ENCODE measurements around the gene THY1.
A peak's percentile ranks its signal among the peaks of the same experiment; 100 is the strongest.

THY1 gene

DNA sequence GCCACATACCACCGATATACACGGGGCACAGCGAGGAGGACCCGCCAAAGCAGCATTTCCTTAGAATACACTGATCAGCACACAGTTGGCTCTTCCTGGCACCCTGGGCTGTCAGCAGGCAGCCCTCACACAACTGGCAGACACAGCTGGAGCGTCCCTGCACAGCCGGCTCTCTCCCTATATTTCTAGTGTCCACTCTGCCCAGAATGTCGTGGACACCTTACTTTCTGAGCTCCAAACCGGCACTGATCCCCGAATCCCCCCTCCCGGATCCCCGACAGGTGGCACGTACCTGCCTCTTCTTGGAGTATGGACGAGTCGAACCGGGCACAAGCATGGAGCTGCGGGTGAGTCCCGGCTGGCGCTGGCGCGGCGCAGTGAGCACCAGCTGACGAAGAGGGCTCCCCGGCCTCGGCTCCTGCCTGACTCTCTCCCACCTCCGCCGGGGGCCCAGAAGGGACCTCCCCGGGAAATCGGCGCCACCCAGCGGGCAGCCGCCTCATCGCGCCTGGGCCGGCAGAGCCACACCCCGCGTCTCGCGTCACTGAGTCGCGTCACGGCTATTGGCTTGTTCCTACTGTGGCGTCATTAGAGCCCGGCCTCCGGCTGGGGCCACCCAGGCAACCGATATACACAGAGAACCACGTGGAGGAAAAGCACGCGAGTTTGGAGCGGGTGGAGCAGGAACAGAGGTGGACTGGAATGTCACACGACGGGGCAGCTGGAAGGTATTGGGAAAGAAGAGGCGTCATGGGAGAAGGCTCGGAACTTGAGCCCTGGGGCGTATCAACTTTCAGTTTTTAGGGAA, 41.6 kb downstream of the THY1 start, which contains the start of gene USP2:
TSS of gene USP2 (minus strand) at position 510 of the 808 bp plus-strand sequence. CDS start 8,210 bp downstream, outside the sequence.
- DNase-seq: peak; percentile 88 to 93

DNA sequence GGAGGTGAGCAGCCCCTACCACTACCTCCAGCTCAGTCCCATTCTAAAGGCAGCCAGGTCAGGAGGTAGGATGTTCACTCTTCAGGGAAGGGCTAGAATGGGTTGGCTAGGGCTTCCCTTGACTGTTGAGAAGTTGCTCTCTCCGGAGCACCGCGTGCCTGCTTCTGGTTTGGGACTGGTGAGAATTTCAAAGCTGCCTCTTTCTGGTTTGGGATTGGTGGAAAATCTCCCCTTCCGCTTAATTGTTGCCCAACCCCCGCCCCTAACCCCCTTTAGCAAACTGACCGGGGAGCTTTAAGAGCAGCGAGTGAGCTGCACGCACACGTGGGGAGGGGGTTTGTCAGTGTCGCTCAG, 42.2 kb downstream of the THY1 start:
- no peak for DNase-seq

DNA sequence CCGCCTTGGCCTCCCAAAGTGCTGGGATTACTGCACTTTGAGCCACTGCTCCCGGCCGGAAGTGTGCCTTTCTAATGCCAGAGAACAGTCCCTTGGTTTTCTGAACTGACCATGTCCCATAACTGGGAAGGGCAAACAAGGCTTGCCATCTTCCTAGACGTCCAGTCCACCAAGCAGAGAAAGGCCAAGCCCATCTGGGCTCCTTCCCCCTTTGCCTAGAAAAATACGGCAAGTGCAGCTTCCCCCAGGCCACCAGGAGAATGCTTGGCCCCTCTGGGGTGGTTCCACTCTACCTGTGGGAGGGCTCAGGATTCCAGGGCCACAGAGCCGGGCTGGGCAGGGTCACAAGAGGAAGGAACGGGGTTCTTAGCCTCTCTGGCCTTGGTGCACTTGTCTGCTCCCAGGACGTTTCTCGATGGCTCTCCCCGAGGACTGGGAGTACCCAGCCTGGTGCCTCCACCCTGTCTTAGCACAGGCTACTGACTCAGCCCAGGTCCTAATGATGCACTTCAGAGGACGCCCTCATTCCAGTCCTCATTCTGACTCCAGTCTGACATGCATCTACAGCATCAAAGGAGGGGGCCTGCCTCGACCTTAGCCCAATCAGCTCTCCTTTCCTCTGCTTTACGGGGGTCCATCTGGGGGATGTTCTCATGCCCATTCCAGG, 42.7 kb downstream of the THY1 start:
- DNase-seq: no peak

DNA sequence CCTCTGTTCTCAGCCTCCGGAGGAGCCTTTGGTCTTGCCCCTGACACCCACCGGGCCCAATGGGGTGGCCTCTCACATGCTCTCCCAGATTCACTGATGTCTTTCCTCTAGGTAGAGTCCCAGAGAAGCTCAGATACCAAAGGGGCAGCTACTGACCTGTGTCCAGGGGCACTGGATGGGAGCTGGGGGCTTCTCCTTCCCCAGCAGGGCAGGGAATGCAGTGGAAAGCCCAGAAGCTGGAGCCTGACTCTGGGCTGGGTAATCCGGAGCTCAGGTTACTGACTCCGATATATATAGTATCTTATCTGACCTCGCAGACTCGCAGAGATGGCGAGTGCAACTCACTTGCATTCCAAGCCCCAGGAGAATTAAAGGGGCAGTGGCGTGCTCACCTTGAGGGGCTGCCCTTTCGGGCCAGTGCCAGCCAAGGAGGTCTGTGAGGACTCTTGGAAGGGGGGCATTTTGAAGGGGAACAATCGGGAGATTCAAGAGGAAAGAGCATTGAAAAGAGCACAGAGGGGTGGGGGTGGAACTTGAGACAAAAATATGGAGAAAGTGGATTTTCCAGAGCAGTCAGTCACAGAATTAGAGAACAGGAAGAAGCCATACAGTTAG, 44.0 kb downstream of the THY1 start:
- no peak for DNase-seq

DNA sequence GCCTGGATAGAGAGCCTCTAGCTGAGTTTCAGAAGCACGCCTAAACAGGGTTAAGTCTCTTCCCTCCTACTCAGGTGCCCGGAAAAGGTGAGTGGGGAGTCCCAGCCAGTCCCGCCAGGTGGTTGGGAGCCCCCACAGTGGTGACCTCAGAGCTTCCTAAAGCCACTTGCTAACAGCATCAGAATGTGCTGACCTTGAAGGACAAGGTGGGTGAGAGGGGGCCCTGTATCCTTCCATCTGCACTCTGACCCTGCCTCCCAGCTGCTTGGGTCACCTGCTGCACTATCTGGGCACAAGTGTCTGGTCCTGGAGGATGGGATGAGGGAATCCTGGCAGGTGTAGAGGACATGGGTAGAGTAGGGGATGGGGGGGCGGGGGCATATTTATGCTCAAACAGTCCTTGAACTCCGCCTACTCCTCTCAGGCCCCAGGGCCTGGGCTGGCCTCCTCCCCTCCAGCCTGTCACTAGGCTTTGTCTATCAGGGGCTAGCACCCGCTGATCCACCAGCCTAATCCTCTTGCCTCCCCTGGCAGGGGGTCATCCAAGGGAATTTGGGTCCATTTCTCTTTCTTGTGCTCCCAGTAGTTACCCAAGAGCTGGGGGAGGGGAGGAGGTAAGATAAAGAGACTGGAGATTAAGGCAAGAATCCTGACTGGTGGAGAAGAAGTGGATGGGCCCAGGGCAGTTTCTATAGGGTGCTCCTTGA, 44.9 kb downstream of the THY1 start:
- DNase-seq: no peak

DNA sequence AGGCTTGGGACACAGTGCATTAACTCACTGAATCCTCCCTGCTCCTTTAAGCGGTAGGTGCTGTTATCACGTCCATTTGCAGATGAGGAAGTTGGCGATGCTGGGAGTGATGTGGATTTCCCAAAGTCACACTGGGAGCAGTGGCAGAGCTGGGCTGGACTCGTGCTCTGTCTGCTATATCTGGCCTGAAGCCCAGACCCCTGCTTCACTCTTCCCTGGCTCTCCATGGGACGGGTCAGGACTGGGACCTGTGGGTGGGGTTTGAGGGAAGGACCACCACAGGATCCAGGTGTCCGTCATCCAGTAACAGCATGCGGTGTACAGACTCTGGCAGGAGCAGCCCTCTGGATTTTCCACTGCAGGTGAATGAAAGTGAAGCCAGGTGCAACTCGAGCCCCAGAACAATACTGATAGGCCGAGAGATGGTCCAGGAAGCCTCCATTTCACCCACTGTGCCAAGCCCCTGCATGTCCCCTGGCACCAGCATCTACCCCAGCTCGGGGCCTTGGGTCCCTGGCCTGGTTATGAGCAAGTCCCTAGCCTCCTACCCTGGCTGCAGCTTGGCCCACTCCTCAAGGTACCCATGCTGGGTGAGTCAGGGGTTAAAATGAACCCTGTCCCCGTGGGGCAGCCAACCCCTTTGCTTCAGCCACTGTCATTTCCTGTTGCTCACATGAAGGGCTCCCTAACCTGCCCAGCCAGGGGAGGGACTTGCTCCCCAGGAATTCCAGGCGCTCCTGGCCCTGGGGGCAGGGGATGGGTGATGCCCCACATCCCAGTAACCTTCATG, 45.7 kb downstream of the THY1 start:
- DNase-seq: no peak

DNA sequence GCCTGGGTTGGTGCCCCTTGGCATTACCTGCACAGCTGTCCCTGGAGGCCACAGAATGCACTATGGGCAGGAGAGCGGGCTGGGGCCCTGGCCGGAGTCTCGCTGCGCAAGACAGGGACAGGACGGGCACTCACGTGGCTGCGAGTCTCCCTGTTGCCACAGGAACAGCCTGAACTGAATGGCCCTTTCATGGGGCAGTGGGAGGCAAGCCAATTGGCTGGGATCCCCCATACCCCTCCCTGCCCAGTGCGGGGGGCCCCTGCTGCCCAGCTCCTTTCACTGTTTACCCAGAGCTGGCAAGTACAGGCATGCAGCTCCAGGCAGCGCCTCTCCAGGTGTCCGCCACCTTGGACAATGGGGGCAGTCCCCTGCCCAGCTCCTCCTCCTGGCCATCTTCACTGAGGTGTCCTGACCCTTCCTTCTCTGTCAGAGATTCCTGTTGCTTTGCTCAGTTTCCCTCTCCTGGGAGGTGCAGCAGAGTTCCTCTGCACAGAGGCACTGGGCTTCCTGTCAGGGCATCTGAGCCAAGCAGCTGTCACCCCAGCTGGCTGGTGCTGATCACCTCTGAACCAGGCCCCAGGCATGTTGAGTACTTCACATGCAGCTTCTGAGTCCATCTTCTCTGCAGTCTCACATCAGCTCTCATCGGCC, 46.6 kb downstream of the THY1 start:
- DNase-seq: no peak

DNA sequence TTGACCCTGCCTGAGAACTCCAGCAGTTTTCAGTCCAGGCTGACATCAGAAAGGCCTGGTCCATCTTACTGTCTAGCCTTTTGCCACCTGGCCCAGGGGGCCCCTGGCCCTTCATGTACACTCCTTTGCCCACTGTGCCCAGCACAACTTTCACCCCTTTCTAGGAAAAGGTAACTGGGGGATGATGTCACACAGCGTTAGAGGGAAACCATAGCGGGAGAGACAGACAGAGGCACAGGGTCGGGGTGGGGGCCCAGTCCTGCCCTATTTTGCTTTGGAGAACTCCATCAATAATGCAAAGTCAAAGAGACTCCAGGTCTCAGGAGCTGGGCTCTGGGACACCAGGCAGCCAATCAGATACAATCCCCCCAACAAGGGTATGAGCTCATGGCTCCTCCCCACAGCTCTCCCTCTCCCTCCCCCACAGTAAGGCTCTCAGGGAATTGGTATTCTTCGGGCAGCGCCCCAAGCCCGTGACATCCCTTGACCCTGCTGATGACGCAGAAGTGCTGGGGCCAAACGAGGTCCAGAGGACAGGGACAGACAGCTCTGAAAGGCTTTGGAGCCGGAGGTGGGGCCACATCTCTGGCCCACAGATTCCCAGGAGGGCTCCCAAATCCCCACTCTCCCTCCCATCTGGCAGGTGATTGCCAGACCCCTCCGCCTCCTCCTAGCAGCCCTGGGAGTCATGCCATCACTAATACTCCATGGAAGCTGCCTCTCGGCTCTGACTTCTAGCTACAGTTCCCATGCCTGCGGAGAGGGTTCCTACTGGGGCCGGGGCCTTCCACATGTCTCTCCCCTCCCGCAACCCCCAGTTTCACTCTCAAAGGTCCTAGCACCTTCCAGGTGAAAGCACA, 47.4 kb downstream of the THY1 start:
- DNase-seq: no peak

DNA sequence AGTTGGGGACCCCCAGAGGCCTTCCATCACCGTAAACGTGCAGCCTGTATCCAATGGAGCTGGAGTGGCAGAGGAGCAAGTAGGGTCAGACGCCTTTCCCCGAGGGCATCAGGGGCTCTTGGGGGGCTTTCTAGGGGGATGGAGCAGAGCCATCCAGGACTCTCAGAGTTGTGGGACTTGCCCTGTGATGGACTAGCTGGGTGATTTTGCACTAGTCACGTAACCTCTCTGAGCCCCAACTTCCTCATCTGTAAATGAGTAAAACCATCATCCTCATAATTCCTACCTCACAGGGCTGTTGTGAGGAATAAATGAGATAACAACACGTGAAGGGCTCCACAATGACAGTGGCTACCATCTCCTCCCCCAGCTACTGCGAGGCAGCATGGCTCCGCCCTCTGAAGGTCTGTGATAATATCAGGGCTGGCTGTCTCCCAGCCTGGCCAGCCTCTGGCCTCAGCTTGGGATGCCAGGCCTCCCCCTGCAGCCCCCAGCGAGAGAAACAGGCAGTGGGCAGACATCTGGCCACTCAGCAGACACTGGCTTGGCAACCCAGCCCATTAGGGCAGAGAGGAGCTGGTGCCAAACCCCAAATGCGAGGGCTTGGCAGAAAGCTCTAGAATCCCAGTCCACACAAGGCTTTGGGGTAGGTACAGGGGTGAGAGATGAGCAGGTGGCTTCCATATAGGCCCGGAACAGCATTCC, 48.2 kb downstream of the THY1 start:
- no peak for DNase-seq

DNA sequence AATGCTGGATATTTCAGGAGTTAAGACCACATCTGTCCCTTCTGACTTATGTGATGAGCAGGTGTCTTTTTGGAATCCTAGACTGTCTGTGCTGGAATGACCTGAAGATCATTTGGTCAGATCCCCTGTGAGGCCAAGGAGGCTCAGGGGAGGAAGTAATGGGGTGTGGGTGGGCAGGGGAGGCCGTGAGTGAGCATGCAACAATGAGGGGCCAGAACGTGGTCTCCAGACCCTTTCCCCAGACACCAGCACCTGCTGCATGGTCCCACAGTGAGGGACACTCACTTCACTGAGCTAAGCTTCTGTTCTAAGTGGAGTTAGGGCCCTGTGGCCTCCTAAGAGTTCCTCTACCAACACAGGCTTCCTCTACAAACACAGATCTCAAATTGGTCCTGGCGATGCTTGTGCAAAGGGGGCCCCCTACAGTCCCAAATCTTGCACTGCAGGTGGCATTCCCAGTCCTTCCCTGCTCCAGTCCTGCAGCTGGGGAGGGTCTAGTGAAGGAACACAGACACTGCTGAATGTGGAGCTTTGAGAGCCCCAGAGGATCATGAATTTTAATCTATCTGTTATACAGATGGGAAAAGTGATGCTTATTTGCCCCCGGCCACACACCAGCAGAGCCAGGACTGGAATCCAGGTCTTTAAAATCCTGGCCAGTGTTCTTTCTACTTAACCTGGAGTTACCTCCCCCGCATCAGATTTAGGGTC, 48.9 kb downstream of the THY1 start:
- DNase-seq: peak in 1 of 2 experiments; percentile 29

DNA sequence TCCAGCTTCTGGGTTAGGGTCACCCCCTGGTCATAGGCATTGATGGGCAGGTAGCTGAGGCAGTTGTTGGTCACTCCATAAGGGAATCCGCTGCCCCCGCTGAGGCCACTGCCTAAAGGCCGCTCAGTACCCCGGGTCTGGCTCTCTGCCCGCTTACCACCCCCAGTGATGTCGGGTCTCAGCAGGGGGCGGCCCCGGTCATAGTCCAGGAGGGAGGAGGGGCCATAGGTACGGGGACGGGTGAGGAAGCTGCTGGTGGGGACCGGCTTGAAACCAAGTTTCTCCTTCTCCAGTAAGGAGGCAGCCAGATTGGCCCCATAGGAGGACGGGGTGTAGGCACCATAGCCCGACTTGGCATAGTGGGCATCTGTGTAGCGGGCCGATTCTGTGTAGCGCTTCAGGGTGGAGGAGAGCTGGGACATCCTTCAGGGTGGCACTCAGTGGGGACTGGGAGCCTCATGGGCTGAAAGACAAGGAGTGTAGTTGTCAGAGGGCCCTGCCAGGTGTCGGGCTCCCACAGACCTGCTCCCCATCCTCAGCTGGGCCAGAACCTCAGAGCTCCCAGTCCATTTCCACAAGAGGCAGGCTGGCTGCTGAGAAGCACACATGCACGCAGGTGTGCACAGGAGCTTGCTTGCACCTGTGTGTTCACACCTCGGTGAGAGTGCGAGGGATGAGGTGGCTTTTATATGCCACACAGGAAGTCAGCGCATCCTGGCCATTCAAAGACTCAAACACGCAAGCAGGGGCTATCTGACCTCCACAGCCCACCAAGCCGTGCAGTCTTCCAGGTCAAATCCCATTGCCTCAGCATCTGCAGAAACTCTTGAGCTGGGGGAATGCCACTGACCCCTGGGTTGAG, 49.7 kb downstream of the THY1 start:
- no peak for DNase-seq

DNA sequence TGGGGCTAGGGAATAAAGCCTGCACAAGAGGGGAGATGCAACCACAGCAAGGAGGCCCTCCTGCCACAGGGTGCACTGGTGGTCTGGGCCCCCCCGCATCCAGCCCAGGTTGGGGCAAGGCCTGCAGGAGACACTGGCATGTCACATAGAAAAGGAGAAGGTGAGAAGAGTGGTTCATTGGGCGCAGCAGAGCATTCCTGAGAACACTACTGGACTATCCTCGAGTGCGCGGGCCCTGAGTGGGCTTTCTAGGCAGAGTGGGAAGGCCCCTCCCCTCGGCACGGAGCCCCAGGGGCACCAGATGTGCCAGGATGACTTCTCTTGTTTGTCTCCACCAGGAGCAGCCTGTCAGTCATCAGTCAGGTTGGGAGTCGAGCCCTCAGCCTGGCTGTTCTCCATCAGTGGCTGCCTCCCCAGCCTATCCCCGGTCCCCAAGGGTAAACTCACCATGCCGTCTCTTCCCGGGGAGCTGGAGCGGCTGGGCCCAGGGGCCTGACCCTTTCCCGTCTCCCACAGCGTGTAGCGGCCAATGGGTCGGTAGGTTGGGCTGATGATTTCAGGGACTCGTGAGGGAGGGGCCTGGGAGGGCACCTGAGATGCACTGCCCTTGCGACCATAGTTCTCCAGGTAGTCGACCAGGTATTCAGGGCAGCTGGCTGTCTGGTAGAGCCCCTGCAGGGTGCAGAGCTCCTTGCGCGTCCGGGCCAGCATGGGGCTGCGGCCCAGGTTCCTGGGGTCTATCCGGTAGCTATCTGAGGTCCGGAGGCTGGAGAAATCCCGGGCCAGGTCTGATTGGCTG, 50.5 kb downstream of the THY1 start:
- no peak for DNase-seq

DNA sequence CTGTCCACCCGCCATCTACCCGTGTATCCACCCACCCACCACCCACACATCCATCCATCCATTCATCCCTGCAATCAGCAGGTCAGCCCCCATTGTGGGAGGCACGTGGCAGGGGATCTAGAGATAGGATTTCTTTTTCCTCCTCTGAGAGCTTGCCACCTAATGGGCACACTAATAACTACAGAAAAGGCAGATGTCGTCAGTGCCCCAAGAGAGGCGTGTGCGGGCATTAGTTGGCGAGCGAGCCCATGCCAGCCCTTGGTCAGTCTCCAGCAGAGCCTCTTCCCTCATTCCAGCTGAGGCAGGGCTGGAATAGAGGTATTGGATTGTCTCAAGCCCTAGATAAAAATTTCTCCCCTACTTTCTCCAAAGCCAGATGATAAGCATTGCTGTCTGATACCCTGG, 51.2 kb downstream of the THY1 start:
- DNase-seq: no peak

DNA sequence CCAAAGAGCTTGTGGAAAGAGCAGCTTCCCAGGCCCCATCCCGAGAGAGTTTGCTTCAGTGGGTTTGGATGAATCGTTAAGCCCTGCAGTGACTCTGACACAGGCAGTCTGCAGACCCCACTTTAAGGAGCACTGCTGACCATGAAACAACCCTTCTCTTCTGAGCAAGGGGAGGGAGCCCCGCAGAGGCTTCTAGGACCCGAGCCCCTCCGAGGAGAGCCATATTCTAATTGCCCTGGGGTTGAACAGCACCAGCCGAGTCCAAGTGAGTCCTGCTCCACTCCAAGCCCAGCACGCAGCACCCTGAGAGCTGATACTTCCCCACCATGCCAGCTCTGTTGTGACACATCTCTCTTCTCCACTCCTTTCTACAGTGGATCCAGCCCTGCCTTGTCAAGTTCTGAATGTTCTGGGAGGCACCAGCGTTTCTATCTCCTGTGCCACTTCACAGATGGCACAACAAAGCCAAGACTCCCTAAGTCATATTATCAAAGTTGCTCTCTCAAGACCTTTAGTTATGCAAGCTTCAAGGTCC, 51.8 kb downstream of the THY1 start:
- DNase-seq: no peak

DNA sequence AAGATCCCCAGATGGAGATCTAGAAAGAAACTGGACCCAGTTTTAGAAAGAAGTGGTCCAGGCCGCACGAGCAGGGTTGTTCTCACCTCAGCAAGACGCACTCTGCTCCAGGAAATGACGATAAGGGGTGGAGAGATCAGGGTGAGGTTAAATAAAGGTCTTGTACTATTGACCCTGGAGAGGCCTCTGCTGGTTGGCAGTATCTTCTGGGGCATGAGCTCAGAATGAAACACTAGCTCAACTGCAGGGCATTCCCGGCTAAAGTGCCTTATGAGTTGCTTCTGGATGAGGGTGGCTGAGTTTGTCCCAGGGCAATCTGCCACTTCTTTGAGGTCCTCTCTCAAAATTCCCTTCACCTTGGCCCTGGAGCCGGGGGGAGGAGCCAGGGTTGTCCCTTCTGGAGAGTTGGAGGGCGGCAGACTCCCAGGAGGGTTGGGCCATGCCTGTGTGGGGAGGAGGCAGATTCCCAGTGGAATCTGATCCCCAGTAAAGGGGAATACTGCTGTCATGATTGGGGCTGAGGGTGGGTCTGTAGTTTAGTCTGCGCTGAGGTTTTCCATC, 52.4 kb downstream of the THY1 start:
- DNase-seq: no peak

DNA sequence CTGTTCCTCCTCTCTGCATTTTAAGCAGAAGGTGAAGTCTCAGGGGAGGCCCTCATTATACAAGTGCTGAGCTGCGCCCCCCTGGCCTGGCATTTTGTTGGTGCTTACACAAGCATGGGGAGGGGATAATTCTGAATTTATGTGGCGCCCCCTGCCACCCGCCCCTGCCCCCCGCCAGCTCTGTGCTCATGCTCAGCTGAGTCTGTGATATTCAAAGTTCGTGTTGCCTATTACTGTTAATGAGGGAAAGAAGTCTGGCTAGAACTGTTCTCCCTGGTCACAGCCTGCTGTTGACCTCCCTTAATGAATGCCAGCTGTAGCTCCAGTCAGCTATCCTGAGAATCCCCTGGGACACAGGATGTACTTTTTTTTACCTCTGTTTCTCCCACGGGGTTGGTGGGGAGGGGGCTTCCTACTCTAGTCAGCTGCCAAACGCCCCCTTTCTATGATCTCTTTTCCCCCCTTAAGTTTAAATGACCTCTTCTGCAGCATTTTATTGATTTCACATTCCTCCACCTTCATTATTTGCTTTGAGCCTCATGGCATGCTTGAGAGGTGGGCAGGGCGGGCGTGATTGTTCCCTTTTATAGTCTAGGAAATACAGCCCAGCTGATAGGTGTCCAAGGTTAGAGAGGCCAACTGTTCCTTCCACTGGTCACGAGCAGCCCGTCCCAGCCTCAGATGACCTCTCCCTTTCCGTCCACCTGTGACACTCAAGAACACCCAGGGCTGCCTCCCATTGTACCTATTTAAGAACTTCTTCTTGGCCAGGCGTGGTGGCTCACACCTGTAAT, 53.6 kb downstream of the THY1 start:
- no peak for DNase-seq
